Right renal pelvis (tissue), 4 donors: ENCODE measurements around the gene TPI1. TPM values are rescaled to one million over a fixed set of nuclear protein-coding genes. Genes with fewer than 3 reads are reported as not detected.

Experiments
- DNase-seq, 4 donors: peaks; one replicate each; pipeline ENCODE4 v3.0.0-alpha.2; 2013; ENCODE audit warnings: low read depth in 4 of 4, low spot score in 3 of 4, missing footprints in 1 of 4
- polyA plus RNA-seq, 4 donors: library from polyadenylated mRNA; unstranded; fragments of 120-200 nt; gene quantifications; one replicate each; pipeline ENCODE4 v1.2.1, GENCODE V29; 2013; ENCODE audit not compliant: insufficient read length in 4 of 4

TPI1 gene
- polyA plus RNA-seq, 4 donors, result 570 to 637 (median 589) TPM

GRCh38 chr12:6827982-6828780 lies 39.1 kb upstream of the TPI1 start, which contains the start of gene P3H3:
Gene P3H3 (plus strand): TSS chr12:6828407. CDS start chr12:6828441, 34 bp downstream.
- no peak for DNase-seq

GRCh38 chr12:6828781-6829535 lies 38.4 kb upstream of the TPI1 start:
- no peak for DNase-seq

DNA sequence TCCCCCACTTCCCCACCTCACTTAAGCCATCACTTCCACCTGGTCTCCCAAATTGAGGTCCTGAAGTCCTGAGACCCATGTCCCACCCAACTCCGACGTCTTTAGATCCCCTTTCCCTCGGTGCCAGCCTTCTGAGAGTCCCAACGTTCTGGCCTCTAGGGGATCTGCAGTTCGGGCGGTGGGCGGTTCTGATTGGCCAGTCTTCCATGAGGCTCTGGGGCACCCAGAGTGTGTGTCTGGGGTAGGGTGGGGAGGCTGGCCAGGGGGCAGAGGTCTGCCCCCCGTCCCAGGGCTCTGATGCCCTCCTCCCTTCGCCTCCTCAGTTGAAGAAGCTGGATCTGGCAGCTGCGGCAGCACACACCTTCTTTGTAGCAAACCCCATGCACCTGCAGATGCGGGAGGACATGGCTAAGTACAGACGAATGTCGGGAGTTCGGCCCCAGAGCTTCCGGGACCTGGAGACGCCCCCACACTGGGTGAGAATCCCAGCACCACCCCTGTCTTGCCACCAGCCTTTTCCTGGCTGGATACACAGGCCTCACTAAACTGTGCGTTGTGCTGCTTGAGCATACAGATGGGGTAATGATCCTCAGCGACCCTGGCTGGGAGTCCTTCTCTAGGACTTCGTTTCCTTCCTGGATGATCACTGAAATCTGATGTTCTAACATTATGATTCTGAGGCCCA lies 37.7 kb upstream of the TPI1 start:
- DNase-seq, result no peak

- DNase-seq, result no peak
Observed at GRCh38 chr12:6830286-6830890, 36.9 kb upstream of the TPI1 start.

DNA sequence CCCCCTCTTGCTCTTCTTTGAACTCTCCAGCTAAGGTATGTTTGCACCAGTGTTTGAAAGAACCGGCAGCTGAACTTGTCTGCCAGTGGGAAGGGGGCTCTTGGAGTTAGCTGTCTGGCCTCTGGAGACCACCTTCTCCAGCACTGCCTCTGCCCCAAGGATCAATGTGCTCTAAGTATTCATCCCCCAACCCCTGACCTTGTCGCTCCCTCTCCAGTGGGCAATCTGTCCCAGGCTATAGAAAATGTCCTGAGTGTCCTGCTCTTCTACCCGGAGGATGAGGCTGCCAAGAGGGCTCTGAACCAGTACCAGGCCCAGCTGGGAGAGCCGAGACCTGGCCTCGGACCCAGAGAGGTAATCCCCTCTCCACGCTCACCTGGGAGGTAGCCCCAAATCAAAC lies 36.3 kb upstream of the TPI1 start:
- DNase-seq, result no peak

DNA sequence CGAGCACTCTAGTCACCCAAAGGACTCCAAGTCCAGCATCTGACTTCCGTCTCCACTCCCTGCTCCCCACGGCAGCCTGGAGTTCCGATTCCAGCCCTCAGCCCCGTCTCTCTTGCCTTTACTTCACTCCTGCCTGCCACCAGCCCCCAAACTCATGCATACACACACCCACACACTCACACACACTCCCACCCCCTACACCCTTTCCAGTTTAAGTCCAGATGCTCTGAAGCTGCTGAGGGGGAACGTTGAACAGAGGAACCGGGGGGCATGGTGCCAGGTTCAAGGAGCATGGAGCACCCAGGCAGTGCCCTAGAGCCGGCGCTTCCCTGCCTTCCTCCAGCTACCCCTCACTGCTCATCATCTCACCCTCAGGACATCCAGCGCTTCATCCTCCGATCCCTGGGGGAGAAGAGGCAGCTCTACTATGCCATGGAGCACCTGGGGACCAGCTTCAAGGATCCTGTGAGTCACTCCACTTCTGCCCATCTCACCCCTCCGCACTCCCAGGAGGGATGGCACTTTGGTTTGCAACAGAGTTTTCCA lies 35.8 kb upstream of the TPI1 start:
- DNase-seq, result no peak

GRCh38 chr12:6832125-6832524 lies 35.2 kb upstream of the TPI1 start:
- no peak for DNase-seq

DNA sequence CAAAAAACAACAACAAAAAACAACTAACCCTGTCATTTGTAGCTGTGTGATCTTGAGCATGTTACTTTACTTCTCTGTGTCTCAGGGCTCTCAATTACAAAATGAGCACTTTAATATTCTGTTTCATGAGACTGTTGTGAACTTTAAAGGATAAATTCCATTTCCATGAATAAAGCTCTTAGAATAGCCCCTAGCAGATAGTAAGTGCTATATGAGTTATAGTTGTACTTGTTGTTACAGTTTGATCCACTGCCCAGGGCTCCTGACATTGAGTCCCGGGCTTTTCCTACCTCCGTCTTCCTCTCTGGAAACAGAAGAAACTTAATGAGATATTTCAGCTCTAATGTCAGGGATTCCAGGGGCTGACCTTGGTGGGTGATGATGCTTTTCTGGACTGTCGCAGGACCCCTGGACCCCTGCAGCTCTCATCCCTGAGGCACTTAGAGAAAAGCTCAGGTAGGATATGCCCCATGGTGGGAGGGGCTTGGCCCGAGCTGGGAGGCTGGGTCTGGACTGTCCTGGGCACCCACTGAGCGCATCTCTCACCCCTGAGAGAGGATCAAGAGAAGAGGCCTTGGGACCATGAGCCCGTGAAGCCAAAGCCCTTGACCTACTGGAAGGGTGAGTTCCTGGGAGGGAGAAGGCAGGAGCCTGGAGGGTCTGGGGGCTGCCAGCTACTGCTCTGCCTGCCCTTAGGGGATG lies 34.0 kb upstream of the TPI1 start:
- DNase-seq, result no peak

GRCh38 chr12:6834254-6834653 lies 33.1 kb upstream of the TPI1 start:
- DNase-seq, result no peak

- no peak for DNase-seq
Observed at GRCh38 chr12:6834873-6835272, 32.5 kb upstream of the TPI1 start.

- DNase-seq, result no peak
Observed at GRCh38 chr12:6836851-6837250, 30.5 kb upstream of the TPI1 start.

- DNase-seq, result no peak
Observed at GRCh38 chr12:6837370-6838060, 29.8 kb upstream of the TPI1 start.

DNA sequence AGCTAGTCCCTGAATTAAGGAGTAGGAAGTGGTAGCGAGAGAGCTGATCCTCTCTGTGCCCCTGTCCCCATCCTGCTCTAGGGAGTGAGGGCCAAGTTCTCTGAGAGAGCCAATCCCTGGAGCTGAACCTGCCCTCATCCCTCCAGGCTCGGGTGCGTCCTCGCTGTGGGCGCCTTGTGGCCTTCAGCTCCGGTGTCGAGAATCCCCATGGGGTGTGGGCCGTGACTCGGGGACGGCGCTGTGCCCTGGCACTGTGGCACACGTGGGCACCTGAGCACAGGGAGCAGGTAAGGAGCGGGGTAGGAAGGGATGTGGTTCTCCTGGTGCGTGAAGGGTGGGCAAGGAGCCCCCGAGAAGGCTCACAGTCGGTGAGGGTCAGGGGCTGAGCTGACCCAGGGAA lies 28.5 kb upstream of the TPI1 start:
- no peak for DNase-seq

DNA sequence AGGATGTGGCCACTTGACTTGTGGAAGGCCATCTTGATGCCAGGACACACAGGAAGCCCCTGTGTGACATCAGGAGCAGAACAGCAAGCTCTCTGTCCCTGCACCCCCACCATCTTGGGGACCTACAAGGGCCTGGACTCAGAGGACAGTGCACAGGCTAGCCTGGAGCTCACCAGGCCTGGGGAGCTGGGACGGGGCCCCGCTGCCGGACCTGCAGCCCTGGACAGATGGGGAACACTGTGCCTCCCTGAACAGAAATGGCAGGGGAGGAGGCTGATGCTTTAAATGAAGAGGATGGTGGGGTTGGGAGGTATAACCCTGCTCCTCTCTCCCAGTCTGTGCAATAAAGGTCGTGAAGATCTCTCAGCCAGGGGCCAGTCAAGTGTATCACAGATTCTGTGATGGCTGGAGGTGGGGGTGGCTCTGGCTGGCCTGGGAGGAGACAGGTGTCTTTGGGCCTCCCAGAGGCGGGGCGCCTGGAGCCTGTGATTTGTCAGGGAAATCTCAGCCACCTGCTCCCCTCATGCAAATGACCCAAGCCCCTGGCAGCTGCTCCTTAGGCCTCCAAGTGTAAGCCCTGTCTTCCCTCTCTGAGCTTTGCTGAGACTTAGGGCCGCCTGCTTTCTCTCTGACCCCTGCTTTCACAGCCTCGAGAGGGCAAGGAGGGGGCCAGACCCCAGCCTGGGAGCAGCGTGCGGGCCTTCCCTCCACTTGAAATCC lies 27.7 kb upstream of the TPI1 start:
- no peak for DNase-seq

DNA sequence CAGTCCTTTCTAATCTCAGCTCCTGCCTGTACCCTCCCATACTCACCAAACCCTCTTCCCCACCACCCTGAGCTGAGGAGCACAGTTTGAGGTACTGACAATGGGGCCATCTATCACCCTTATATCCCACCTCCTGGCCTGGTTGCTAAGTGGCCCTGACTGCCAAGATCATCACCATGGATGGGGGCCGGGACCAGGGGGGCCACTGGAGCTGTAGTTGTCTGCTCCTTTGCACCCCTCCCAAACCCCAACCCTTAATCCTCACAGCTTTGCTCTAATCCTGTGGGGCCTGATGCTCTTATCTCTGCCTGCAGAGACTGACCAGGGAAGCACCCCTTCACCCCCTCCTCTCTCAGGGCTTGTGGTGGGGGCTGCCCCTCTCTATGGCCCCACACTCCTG lies 27.0 kb upstream of the TPI1 start:
- DNase-seq, result no peak

- no peak for DNase-seq
Observed at GRCh38 chr12:6840761-6841515, 26.4 kb upstream of the TPI1 start, which contains the start of gene GNB3. Gene GNB3 (plus strand): TSS chr12:6840925. CDS start chr12:6841288, 363 bp downstream.

DNA sequence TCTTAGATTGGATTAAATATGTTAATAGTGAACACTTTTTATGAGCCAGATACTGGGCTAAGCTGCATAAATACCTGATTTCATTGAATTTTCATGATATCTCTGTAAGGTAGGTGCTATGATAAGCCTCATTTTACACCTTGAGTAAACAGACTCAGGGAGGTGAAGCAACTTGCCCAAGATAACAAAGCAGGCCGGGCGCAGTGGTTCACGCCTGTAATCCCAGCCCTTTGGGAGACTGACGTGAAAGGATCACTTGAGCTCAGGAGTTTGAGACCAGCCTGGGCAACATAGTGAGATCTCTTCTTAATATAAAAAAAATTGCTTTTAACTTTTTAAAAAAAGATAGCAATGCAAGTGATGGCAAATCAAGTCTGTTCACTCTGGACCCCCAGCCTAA lies 25.3 kb upstream of the TPI1 start:
- DNase-seq, result no peak
